Stimulated activated CD8-positive, alpha-beta memory T cell treated with anti-CD3 and anti-CD28 coated beads, Interleukin-15, amount 100 ng/mL, for 1 hour (primary cell): ENCODE data around the gene BTN1A1.
"Not testable (repeated sequence)": the region's sequence is repeated elsewhere in the genome, so short reads cannot be mapped to it uniquely, and the experiment has no call there.

Source experiments
- DNase-seq: peaks from one replicate; pipeline ENCODE4 v3.0.0-alpha.2; 2020; ENCODE audit warnings: low read depth

Gene BTN1A1

DNA sequence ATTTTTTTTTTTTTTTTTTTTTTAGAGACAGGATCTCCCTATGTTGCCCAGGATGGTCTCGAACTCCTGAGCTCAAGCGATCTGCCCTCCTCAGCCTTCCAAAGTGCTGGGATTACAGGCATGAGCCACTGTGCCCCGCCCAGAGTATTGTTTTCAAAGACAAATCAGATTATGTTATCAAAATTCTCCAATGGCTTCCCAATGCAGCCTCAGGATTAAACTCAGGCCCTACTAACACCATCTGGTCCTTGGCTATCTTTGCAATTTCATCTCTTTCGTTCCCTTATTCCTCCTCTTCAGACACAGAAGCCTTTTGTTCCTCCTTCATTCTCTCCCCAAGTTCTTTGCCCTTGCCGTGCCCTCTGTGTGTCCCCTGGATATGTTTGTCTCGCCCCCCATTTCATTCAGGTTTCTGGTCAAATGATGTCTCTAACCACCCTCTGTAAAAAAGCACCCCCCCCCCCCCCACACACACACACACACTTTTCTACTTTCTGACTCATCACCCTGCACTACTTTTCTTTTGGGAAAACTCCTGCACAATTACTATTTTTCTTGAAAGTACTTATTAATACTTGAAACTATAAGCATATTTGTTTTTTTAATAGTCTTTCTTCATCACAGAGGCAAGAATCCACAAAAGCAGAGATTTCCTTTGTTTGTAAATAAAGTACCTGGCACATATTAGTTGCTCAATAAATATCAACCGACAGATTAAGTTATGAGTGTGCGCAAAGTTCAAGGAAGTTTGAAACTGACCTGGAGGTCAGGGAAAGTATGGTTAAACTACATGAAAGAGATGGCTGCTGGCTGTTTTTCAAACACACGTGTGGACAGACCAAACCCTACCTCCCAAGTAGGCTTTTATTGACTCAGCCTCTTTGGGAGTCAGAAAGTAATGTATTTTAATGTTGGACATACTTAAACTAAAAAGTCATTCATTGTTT lies 16.7 kb downstream of the BTN1A1 start:
- DNase-seq = no peak

- DNase-seq = no peak
Observed at GRCh38 chr6:26519359-26519758, 19.3 kb downstream of the BTN1A1 start.

- DNase-seq = no peak
Observed at GRCh38 chr6:26520237-26520849, 20.2 kb downstream of the BTN1A1 start.

DNA sequence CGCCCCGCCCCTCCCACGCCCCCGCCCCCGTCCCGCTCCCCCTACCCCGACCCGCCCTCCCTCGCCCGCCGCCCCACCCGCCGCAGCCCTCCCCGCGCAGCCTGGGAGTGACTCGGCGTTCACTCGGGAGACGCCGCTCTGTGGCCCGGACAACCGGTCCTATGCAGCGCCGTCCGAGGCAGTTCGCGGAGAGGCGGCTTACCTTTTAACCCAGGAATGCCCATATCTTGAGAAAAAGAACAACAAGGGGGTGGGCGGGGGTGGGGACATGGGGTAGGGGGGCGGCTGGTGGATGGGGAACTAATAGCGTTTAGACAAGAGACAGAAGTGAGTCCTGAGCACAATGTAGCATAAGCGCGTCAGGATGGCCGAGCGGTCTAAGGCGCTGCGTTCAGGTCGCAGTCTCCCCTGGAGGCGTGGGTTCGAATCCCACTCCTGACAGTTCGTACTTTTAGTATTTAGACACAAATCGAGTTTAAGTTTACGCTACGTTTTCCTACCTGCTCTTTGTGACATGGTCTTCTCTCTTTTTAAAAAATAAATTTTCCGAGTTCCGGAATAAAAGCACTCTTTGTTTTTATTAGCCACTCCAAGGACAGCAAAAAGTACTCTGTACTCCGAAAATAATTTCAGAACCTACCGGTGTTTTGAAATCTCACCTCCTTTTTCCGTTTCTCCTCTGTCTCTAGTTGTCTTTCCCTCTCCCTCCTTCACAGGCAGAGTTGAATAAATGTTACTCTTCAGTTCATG lies 20.9 kb downstream of the BTN1A1 start:
- DNase-seq = peak; percentile 82

DNA sequence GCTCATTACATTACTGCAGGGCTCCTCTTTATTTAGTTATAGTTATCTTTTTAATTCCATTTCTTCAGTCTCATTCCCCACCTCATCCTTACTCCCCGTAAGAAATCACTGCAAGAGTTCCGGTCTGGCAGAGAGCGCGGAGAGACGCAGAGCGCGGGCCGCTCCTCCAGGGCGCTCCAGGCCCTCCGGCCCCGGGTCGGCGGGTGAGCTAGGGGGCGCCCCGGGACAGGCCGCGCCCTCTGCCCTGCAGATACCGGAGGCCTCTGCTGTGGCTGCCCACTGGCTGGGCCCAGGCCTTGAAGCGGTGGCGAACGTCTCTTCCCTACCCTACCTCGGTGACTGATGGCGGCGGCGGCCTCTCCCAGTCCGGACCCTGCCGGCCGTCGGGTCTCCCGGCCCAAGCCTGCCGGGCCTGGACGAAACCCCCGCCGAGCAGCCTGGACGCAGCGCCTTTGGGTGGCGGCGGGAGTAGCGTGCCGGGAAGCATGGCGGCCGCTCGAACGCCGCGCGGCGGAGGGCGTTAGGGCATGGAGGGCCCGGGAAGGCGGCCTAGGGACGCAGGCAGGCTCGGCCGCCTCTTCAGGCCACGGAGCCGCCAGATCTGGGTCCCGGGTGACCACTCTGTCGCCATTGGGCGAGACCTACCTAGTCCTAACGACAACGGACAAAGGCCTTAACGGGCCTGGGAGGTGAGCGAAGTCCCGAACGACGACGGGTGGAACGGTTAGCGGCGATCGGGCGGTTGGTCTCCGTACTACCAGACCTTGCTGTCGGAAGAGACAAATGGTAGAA lies 21.7 kb downstream of the BTN1A1 start:
- DNase-seq = peak; percentile 31

DNA sequence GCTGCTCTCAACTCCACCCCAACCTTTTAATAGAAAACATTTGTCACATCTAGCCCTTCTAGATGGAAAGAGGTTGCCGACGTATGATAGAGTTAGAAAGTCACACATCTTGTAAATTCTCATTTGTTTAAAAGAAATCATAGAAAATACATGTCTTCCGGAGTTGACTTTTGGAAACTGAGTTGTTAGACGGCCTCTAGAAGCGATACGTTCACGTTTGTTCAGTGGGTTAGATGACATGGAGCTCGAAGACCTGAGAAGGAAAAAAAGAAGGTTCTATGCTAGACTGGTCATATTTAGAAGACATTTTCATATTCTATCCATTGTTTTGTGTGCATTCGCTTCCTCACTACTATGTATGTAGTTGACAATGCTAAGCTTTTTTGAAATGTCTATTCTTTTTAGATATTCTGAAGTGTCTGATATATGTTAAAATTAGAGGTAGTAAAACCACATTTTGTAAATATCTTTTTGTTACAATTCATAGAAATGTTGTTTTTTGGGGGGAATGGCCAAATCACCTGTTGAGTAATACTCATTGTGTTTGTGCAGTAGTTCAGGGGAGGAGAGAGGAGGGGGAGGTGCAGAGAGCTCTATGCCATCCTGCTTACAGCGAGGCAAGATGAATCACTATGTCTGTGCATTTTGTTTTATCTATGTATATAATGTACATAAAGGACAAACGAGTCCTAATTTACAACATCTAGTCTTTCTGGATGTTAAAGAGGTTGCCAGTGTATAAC lies 22.6 kb downstream of the BTN1A1 start:
- DNase-seq = not testable (repeated sequence)

GRCh38 chr6:26524314-26524713 lies 24.2 kb downstream of the BTN1A1 start:
- not testable (repeated sequence) for DNase-seq

- no peak for DNase-seq
Observed at GRCh38 chr6:26524722-26525370, 24.7 kb downstream of the BTN1A1 start.

- DNase-seq = no peak
Observed at GRCh38 chr6:26525838-26526237, 25.7 kb downstream of the BTN1A1 start.

GRCh38 chr6:26526928-26527327 lies 26.8 kb downstream of the BTN1A1 start:
- DNase-seq = no peak

GRCh38 chr6:26530203-26530602 lies 30.1 kb downstream of the BTN1A1 start:
- no peak for DNase-seq

DNA sequence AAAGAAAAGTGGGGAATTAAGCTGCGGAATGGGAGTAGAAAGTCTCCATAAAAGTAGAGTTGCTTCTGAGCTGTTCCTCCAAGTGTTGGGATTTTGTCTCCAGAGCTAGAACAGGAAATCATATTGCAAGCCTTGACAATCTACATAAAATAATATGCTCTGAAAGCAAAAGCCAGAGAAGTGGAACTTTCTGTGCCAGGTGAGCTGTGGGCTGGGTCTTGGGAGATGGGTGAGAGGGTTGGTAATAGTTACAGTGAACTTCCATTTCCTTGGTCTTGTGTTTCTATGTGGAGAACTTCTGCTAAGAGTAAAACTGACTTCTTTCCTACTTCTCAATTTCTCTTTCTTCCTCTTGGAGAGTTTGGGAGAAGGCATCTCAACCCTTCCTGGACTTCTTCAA lies 31.8 kb downstream of the BTN1A1 start:
- DNase-seq = no peak

GRCh38 chr6:26532699-26533531 lies 32.8 kb downstream of the BTN1A1 start:
- peak; percentile 93 for DNase-seq

- no peak for DNase-seq
Observed at GRCh38 chr6:26533532-26533931, 33.4 kb downstream of the BTN1A1 start.

DNA sequence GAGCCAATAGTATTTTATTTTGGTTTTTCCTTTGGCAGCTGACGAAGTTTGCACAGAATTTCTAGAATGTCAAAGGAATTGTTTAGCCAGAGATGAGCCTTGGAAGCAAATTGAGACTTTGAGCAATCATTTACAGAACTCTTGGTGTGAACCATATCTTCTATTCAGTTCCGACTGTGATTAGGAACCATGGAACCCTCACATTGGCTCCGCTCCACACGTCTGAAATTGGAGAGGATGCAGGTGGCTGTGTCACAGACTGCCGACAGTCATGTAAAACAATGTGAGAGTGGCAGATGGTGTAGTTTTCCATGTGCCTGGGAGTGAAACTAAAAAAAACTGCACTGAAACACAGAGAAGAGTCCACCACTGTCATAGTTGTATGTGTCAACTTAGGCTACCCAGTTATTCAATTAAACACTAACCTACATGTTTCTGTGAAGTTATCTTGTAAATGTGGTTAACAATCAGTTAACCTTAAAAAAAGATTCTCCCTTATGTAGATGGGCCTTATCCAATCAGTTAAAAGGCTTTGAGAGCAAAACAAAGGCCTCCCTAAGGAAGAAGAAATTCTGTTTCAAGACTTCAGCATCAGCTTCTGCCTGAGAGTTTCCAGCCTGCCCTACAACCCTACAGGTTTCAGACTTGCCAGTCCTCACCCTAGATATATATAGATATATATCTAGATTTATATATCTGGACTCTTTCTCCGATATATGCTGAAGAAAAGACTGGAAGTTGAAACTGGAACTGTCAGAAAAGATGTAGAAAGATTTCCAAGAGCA lies 34.8 kb downstream of the BTN1A1 start:
- DNase-seq = no peak

DNA sequence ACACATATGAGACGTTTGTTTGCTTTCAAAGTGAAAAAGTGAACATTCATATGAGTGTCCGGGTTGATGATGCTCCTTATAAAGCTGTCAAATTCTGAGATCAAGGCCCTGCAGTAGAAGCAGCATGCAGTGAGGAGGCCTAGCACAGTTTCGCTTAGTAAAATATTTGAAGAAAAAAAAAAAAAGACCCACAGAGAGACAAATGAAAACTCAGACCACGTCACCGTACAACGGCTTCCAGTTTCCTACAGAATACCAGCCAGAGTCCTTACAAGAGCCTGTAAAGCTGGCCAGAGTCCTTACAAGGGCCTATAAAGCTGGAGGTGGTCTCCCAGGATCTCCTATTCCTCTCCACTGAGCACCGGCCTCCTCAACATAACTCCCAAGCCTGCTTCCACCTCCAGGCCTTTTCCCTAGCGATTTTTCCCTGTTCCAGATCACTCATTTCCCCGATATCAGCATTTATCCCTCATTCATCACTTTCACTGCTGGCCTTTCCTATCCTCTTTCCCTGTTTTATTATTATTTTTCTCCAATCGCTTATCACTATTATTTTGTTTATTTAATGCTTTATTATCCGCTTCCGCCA lies 36.6 kb downstream of the BTN1A1 start:
- no peak for DNase-seq

DNA sequence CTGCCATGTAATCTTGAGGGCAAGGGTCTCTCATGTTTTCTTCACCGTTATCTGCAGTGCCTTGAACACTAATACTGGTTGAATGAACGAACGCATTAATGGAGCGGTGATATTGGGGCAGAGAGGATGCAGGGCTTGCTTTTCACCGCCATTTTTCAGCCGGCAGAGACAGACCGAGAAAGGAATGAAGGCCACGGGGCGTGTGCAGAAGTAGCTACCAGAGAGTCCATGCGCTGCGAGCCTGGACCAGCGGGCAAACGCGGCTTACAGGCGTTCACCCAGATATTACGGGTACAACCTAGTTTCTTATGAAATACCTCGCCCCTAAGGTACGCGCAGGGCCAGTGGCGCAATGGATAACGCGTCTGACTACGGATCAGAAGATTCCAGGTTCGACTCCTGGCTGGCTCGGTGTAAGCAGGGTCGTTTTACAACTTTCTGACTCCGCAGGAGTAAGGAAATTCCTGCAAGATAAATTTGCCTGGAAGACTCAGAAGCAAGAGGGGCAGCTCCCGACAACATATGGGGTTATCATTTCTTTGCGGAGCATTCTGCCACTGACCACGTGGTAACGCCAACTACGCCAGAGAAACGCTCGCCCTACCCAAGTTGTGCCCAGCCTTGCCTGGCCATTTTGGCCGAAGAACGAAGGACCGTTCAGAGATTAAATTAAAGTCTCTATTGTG lies 37.2 kb downstream of the BTN1A1 start:
- peak; percentile 86 for DNase-seq
